Hepatocyte (in vitro differentiated cells): ENCODE measurements around the gene COBL. TPM values are rescaled to one million over a fixed set of nuclear protein-coding genes. Genes with fewer than 3 reads are reported as not detected.

Source experiments
- DNase-seq: peaks from one replicate; pipeline ENCODE4 v3.0.0-alpha.2; 2016; ENCODE audit warnings: low spot score
- H2AFZ ChIP-seq: fragments of 200-600 bp; sonication (generic); 2 replicates; pipeline ENCODE4 v1.6.0; 2016; ENCODE audit warnings: antibody characterized with exemption, mild to moderate bottlenecking
- H3K27ac ChIP-seq: fragments of 200-600 bp; sonication (generic); 2 replicates; pipeline ENCODE4 v1.5.1; 2016; ENCODE audit warnings: mild to moderate bottlenecking
- H3K27me3 ChIP-seq: fragments of 200-600 bp; sonication (generic); 2 replicates; pipeline ENCODE4 v1.6.1; 2016
- H3K36me3 ChIP-seq: fragments of 200-600 bp; sonication (generic); replicated peaks from 2 replicates; pipeline ENCODE4 v1.5.1; 2016; ENCODE audit warnings: low read depth; ENCODE audit not compliant: insufficient read depth
- H3K4me1 ChIP-seq: fragments of 200-600 bp; sonication (generic); 2 replicates; pipeline ENCODE4 v1.5.1; 2016; ENCODE audit warnings: mild to moderate bottlenecking, moderate library complexity; ENCODE audit not compliant: insufficient read depth
- H3K4me2 ChIP-seq: fragments of 200-600 bp; sonication (generic); 2 replicates; pipeline ENCODE4 v1.6.0; 2016
- H3K4me3 ChIP-seq: fragments of 200-600 bp; sonication (generic); 2 replicates; pipeline ENCODE4 v1.5.1; 2016; ENCODE audit warnings: mild to moderate bottlenecking
- H3K79me2 ChIP-seq: fragments of 200-600 bp; sonication (generic); 2 replicates; pipeline ENCODE4 v1.6.0; 2017; ENCODE audit warnings: mild to moderate bottlenecking
- H3K9me2 ChIP-seq: fragments of 200-600 bp; sonication (generic); replicated peaks from 2 replicates; pipeline ENCODE4 v1.6.0; 2017; ENCODE audit warnings: mild to moderate bottlenecking; ENCODE audit not compliant: insufficient read depth
- H3K9me3 ChIP-seq: fragments of 200-600 bp; sonication (generic); 2 replicates; pipeline ENCODE4 v1.5.1; 2016; ENCODE audit warnings: low read depth, mild to moderate bottlenecking
- H4K20me1 ChIP-seq: fragments of 200-600 bp; sonication (generic); 2 replicates; pipeline ENCODE4 v1.6.0; 2016; ENCODE audit warnings: mild to moderate bottlenecking; ENCODE audit not compliant: insufficient read depth, poor library complexity, severe bottlenecking
- CTCF ChIP-seq: fragments of 200-600 bp; sonication (generic); IDR thresholded peaks from 2 replicates; pipeline ENCODE4 v1.5.1; 2016; ENCODE audit warnings: antibody characterized with exemption, mild to moderate bottlenecking; ENCODE audit not compliant: poor library complexity
- EZH2 ChIP-seq: fragments of 200-600 bp; sonication (generic); IDR thresholded peaks from 2 replicates; pipeline ENCODE4 v1.6.1; 2016; ENCODE audit warnings: antibody characterized with exemption, mild to moderate bottlenecking, borderline replicate concordance
- EZH2phosphoT487 ChIP-seq: fragments of 200-600 bp; sonication (generic); IDR thresholded peaks from one replicate; pipeline ENCODE4 v1.6.1; 2018; ENCODE audit warnings: antibody characterized with exemption, mild to moderate bottlenecking, low read depth, moderate library complexity; ENCODE audit not compliant: unreplicated experiment, severe bottlenecking
- WGBS: methylation state at CpG from one replicate; pipeline ENCODE4 v1.1.6; 2016; ENCODE audit warnings: low lambda C conversion rate; ENCODE audit errors: missing lambda C conversion rate; 5-methylcytosine and 5-hydroxymethylcytosine counted together
- polyA plus RNA-seq: library from polyadenylated mRNA; unstranded; fragments of >200 nt; fragmentation: Nextera tagmentation; extraction: Ambion mirVana; gene quantifications from 2 replicates; pipeline ENCODE4 v1.2.1, GENCODE V29; 2016
- total RNA-seq: library from RNA; depleted of rRNA; stranded (reverse); fragments of >200 nt; gene quantifications from 2 replicates; pipeline ENCODE4 v1.2.3, GENCODE V29; 2014

COBL gene
- total and polyA plus RNA-seq, 2 experiments from 2014 or later: 7.8 to 20.5 TPM

- TF ChIP-seq EZH2 (no peak), EZH2phosphoT487 (no peak), CTCF (no peak)
- no peak overlapping the region for H2AFZ ChIP-seq
- H3K36me3 ChIP-seq: no peaks in the 10 kb centered on the region
- H3K4me3 ChIP-seq: no peak overlapping the region
- no peaks in the 10 kb centered on the region for H3K9me3 ChIP-seq
- H4K20me1 ChIP-seq: no peaks in the 10 kb centered on the region
- no peak overlapping the region for H3K4me2 ChIP-seq
- H3K9me2 ChIP-seq: no peaks in the 10 kb centered on the region
- H3K27ac ChIP-seq: no peak overlapping the region
- no peak for DNase-seq
- peaks cover 8% of the 10 kb centered on the region for H3K4me1 ChIP-seq
- H3K79me2 ChIP-seq: no peaks in the 10 kb centered on the region
- WGBS: 82% methylated on average over 13 of the region's 13 CpGs
- no peaks in the 10 kb centered on the region for H3K27me3 ChIP-seq
Measured at GRCh38 chr7:51029131-51029530, 287.5 kb downstream of the COBL start.

GRCh38 chr7:51027935-51028830 lies 288.4 kb downstream of the COBL start:
- 94% methylated on average over 19 of the region's 19 CpGs for WGBS
- no peaks in the 10 kb centered on the region for H3K4me1 ChIP-seq
- no peaks in the 10 kb centered on the region for H4K20me1 ChIP-seq
- H3K27me3 ChIP-seq: no peaks in the 10 kb centered on the region
- H3K9me2 ChIP-seq: no peaks in the 10 kb centered on the region
- H3K36me3 ChIP-seq: no peaks in the 10 kb centered on the region
- no peaks in the 10 kb centered on the region for H3K79me2 ChIP-seq
- H3K4me2 ChIP-seq: no peak overlapping the region
- H3K9me3 ChIP-seq: no peaks in the 10 kb centered on the region
- DNase-seq: no peak
- H2AFZ ChIP-seq: no peak overlapping the region
- H3K4me3 ChIP-seq: no peak overlapping the region
- H3K27ac ChIP-seq: no peak overlapping the region
- no peak for TF ChIP-seq CTCF
- TF ChIP-seq EZH2: no peak
- no peak for TF ChIP-seq EZH2phosphoT487

GRCh38 chr7:51027106-51027934 lies 289.3 kb downstream of the COBL start:
- Histone ChIP-seq H3K79me2 (no peaks in the 10 kb centered on the region), H3K9me3 (no peaks in the 10 kb centered on the region), H3K4me3 (no peak overlapping the region), H3K36me3 (no peaks in the 10 kb centered on the region), H4K20me1 (no peaks in the 10 kb centered on the region), H3K4me1 (no peaks in the 10 kb centered on the region), H3K9me2 (no peaks in the 10 kb centered on the region), H3K27me3 (no peaks in the 10 kb centered on the region), H3K27ac (no peak overlapping the region), H2AFZ (no peak overlapping the region), H3K4me2 (no peak overlapping the region)
- 95% methylated on average over 10 of the region's 10 CpGs for WGBS
- no peak for DNase-seq
- TF ChIP-seq EZH2phosphoT487: no peak
- TF ChIP-seq CTCF: no peak
